SH-SY5Y (cell line): ENCODE results near the gene DIP2C.

Source experiments
- GATA2 ChIP-seq: IDR thresholded peaks from 2 replicates; pipeline ENCODE4 v1.6.1; 2011; ENCODE audit warnings: mild to moderate bottlenecking, low read depth, low read length
- GATA3 ChIP-seq: IDR thresholded peaks from 2 replicates; pipeline ENCODE4 v1.6.1; 2011; ENCODE audit warnings: low read depth, mild to moderate bottlenecking, low read length, moderate library complexity

DNA sequence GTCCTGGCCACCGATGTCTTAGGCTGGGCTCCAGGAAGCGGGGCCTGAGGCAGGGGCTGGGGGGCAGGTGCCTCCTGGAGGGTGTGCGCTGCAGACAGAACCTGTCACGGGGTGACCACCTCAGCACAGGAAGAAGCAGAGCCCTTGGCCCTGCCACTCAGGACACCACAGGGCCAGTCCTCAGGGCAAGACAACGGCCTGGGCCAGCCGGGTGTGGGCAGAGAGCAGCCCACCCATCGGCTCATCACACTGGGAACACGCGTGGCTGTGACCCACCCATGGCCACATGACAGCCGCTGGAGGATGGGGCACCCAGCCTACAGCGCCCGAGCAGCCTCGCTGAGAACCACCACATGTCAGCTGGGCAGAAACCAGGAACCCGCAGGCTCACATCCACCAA lies 5.9 kb upstream of the DIP2C start:
- TF ChIP-seq GATA2 (no peak), GATA3 (no peak)
